ENCODE results near the gene MACROD1. TPM values are rescaled to one million over a fixed set of nuclear protein-coding genes. Genes with fewer than 3 reads are reported as not detected.

MACROD1 gene
- total RNA-seq, 1 donor from 2014 or later, result 61.4 TPM

- peaks cover 16% of the 10 kb centered on the region for H3K4me1 ChIP-seq
- TF ChIP-seq POLR2A (IDR thresholded peaks at IDR 0.05), result no peak
- no peak for TF ChIP-seq POLR2AphosphoS5 (IDR thresholded peaks at IDR 0.05; ENCODE audit: insufficient read depth in 1 of 2, low read depth in 1 of 2)
- TF ChIP-seq CTCF (IDR thresholded peaks at IDR 0.05), result no peak
- intact Hi-C loops (cut with DNase I), result no loop called here
- no peak overlapping the region for H3K27ac ChIP-seq
- H3K36me3 ChIP-seq, result no peaks in the 10 kb centered on the region
- DNase-seq (ENCODE audit: extremely low spot score in 2 of 2), result no peak
- no peaks in the 10 kb centered on the region for H3K9me3 ChIP-seq
- no peak overlapping the region for H3K4me3 ChIP-seq
- no peaks in the 10 kb centered on the region for H3K27me3 ChIP-seq
Measured at GRCh38 chr11:64095273-64095817, 70.6 kb downstream of the MACROD1 start.

- intact Hi-C loops (cut with DNase I), result no loop called here
- no peak overlapping the region for H3K27ac ChIP-seq
Measured at GRCh38 chr11:64094463-64095260, 71.3 kb downstream of the MACROD1 start.

GRCh38 chr11:64093233-64094039, 72.5 kb downstream of the MACROD1 start:
- Histone ChIP-seq H3K9me3 (no peaks in the 10 kb centered on the region), H3K4me3 (no peak overlapping the region), H3K27ac (no peak overlapping the region), H3K36me3 (no peaks in the 10 kb centered on the region), H3K4me1 (peaks cover 27% of the 10 kb centered on the region), H3K27me3 (no peaks in the 10 kb centered on the region)
- intact Hi-C loops (cut with DNase I), result no loop called here
- no peak for DNase-seq (ENCODE audit: extremely low spot score in 2 of 2)
- TF ChIP-seq CTCF (IDR thresholded peaks at IDR 0.05) (no peak), POLR2A (IDR thresholded peaks at IDR 0.05) (no peak), POLR2AphosphoS5 (IDR thresholded peaks at IDR 0.05; ENCODE audit: insufficient read depth in 1 of 2, low read depth in 1 of 2) (no peak)

More at GRCh38 chr11:64094463-64095260, 71.3 kb downstream of the MACROD1 start:
- DNase-seq (ENCODE audit: extremely low spot score in 2 of 2), result no peak
- no peak overlapping the region for H3K4me3 ChIP-seq
- TF ChIP-seq POLR2A (IDR thresholded peaks at IDR 0.05) (no peak), POLR2AphosphoS5 (IDR thresholded peaks at IDR 0.05; ENCODE audit: insufficient read depth in 1 of 2, low read depth in 1 of 2) (no peak), CTCF (IDR thresholded peaks at IDR 0.05) (no peak)
- H3K4me1 ChIP-seq, result peaks cover 16% of the 10 kb centered on the region
- H3K9me3 ChIP-seq, result no peaks in the 10 kb centered on the region
- H3K36me3 ChIP-seq, result no peaks in the 10 kb centered on the region
- no peaks in the 10 kb centered on the region for H3K27me3 ChIP-seq

GRCh38 chr11:64092761-64093136, 73.2 kb downstream of the MACROD1 start:
- H3K27me3 ChIP-seq, result no peaks in the 10 kb centered on the region
- H3K9me3 ChIP-seq, result no peaks in the 10 kb centered on the region
- H3K4me1 ChIP-seq, result peaks cover 23% of the 10 kb centered on the region
- intact Hi-C loops (cut with DNase I), result no loop called here
- no peak overlapping the region for H3K4me3 ChIP-seq
- DNase-seq (ENCODE audit: extremely low spot score in 2 of 2), result no peak
- TF ChIP-seq CTCF (IDR thresholded peaks at IDR 0.05) (no peak), POLR2AphosphoS5 (IDR thresholded peaks at IDR 0.05; ENCODE audit: insufficient read depth in 1 of 2, low read depth in 1 of 2) (no peak), POLR2A (IDR thresholded peaks at IDR 0.05) (no peak)
- H3K36me3 ChIP-seq, result no peaks in the 10 kb centered on the region
- H3K27ac ChIP-seq, result no peak overlapping the region
